Upper lobe of right lung (tissue), 1 donor: Measurements from ENCODE around the gene OR10H5. TPM values are rescaled to one million over a fixed set of nuclear protein-coding genes. Genes with fewer than 3 reads are reported as not detected.
A peak's percentile ranks its signal among the peaks of the same experiment; 100 is the strongest.
"Not testable (repeated sequence)": the region's sequence is repeated elsewhere in the genome, so short reads cannot be mapped to it uniquely, and the experiment has no call there.

Source experiments
- ATAC-seq: fragments of 200-7000 bp; cut with Tn5 transposase; one replicate; pipeline ENCODE4 v1.9.1; 2020; ENCODE audit warnings: mild to moderate bottlenecking, moderate library complexity
- DNase-seq: peaks from one replicate; pipeline ENCODE4 v3.0.0-alpha.2; 2020
- H3K27ac ChIP-seq: fragments of 200-600 bp; one replicate; pipeline ENCODE4 v1.8.0; 2022
- H3K27me3 ChIP-seq: fragments of 200-600 bp; one replicate; pipeline ENCODE4 v1.8.0; 2022; ENCODE audit warnings: mild to moderate bottlenecking
- H3K36me3 ChIP-seq: fragments of 200-600 bp; one replicate; pipeline ENCODE4 v1.8.0; 2022
- H3K4me1 ChIP-seq: fragments of 200-600 bp; one replicate; pipeline ENCODE4 v1.8.0; 2022
- H3K4me3 ChIP-seq: fragments of 200-600 bp; one replicate; pipeline ENCODE4 v1.8.0; 2022; ENCODE audit warnings: mild to moderate bottlenecking
- H3K9me3 ChIP-seq: fragments of 200-600 bp; one replicate; pipeline ENCODE4 v1.8.0; 2022
- intact Hi-C: fragments of 100-400 bp; cut with DNase I; formaldehyde crosslinking; loops from one replicate; pipeline ENCODE4 v1.11.0; 2022
- total RNA-seq: library from RNA; stranded (reverse); fragmentation: NEBNext Ultra II Directional; extraction: Animal tissue kit (Norgen Biotek cat#: 25700); gene quantifications from one replicate; pipeline ENCODE4 v1.2.1, GENCODE V29; 2021
- TF ChIP-seq, protein P1 (sequence below): fragments of 200-600 bp; IDR thresholded peaks from one replicate; pipeline ENCODE4 v1.8.0; 2022; ENCODE audit warnings: antibody characterized with exemption
- donor health status: DM: no; HTN: yes; CAD: no; lungs with severe emphysema.

OR10H5 gene
- total RNA-seq, 1 donor from 2014 or later, result not detected

DNA sequence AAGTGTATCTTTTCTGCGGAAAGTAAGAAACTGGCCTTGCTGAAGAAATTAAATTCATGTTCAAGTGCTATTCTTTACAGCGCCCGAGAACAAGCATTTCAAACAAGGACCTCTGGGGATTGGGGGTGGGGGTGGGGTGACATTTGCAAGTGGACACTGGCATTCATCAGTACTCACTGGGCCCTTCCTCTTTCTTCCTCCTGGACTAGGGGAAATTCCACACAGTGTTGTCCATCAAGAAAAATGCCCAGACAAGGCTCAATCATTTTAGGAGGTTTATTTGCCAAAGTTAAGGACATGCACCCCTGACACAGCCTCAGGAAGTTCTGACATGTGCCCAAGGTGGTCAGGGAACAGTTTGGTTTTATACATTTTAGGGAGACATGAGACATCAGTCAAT lies 50.9 kb downstream of the OR10H5 start:
- Histone ChIP-seq H3K4me1 (peaks cover 13% of the 10 kb centered on the region), H3K9me3 (no peaks in the 10 kb centered on the region), H3K27ac (no peak overlapping the region), H3K36me3 (no peaks in the 10 kb centered on the region), H3K27me3 (no peaks in the 10 kb centered on the region), H3K4me3 (no peak overlapping the region)
- DNase-seq, result no peak
- TF ChIP-seq, protein P1, sequence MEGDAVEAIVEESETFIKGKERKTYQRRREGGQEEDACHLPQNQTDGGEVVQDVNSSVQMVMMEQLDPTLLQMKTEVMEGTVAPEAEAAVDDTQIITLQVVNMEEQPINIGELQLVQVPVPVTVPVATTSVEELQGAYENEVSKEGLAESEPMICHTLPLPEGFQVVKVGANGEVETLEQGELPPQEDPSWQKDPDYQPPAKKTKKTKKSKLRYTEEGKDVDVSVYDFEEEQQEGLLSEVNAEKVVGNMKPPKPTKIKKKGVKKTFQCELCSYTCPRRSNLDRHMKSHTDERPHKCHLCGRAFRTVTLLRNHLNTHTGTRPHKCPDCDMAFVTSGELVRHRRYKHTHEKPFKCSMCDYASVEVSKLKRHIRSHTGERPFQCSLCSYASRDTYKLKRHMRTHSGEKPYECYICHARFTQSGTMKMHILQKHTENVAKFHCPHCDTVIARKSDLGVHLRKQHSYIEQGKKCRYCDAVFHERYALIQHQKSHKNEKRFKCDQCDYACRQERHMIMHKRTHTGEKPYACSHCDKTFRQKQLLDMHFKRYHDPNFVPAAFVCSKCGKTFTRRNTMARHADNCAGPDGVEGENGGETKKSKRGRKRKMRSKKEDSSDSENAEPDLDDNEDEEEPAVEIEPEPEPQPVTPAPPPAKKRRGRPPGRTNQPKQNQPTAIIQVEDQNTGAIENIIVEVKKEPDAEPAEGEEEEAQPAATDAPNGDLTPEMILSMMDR, result no peak
- intact Hi-C loops, result no loop called here
- ATAC-seq, result no peak

- not testable (repeated sequence) for DNase-seq, H3K9me3 ChIP-seq
Observed at GRCh38 chr19:15839888-15840287, 52.4 kb downstream of the OR10H5 start.

DNA sequence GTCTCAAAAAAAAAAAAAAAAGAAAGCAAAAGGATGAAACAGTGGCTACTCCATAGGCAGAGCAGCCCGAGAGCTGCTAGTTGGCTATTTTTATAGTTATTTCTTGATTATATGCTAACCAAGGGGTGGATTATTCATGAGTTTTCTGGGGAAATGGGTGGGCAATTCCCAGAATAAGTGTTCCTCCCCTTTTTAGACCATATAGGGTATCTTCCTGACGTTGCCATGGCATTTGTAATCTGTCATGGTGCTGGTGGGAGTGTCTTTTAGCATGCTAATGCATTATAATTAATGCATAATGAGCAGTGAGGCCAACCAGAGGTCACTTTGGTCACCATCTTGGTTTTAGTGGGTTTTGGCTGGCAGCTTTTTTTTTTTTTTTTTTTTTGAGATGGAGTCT lies 53.4 kb downstream of the OR10H5 start:
- no peaks in the 10 kb centered on the region for H3K36me3 ChIP-seq
- H3K4me3 ChIP-seq, result no peak overlapping the region
- peaks cover 8% of the 10 kb centered on the region for H3K4me1 ChIP-seq
- no peaks in the 10 kb centered on the region for H3K9me3 ChIP-seq
- ATAC-seq (no peak), DNase-seq (no peak)
- no peak overlapping the region for H3K27ac ChIP-seq
- no peaks in the 10 kb centered on the region for H3K27me3 ChIP-seq
- intact Hi-C loops, result no loop called here
- TF ChIP-seq, protein P1, result no peak

More at GRCh38 chr19:15839888-15840287, 52.4 kb downstream of the OR10H5 start:
- H3K4me3 ChIP-seq, intact Hi-C loops, H3K27ac ChIP-seq, H3K27me3 ChIP-seq, ATAC-seq, H3K36me3 ChIP-seq: not testable (repeated sequence)
- H3K4me1 ChIP-seq, result peaks cover 13% of the 10 kb centered on the region

DNA sequence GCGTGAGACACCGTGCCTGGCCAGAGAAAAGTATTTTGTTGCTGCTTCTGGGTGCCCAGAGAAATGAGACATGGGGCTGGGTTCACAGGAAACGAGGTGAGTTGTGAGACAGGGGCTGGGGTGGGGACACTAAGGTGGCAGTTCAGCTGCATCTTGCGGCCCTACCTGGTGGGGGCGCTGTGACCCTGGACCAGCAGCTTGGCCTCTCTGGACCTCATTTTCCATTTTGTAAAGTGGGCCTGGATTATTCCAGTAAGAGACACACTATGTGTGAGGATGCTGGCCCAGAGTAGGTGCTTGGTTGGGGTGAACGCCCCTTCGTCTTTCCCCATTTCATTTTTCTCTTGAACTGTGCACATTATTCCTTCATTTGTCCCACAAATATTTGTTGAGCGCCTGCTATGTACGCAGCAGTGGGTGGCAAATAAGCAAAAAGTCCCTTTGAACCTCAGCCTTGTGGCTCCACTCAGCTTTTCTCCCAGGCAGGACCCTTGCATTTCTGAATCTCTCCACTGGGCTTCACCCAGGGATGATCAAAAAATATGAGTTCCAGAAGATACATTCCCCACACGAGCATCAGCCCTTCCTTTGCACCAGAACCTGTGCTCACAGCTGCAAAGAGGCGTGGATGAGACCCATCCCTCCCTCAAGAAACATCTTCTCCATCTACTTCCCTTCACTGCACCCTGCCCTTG lies 54.6 kb downstream of the OR10H5 start:
- Histone ChIP-seq H3K27ac (no peak overlapping the region), H3K4me1 (peaks cover 4% of the 10 kb centered on the region), H3K36me3 (no peaks in the 10 kb centered on the region), H3K27me3 (no peaks in the 10 kb centered on the region), H3K9me3 (no peaks in the 10 kb centered on the region), H3K4me3 (no peak overlapping the region)
- DNase-seq (no peak), ATAC-seq (no peak)
- intact Hi-C loops, result no loop called here
- TF ChIP-seq, protein P1, result peak; percentile 16

DNA sequence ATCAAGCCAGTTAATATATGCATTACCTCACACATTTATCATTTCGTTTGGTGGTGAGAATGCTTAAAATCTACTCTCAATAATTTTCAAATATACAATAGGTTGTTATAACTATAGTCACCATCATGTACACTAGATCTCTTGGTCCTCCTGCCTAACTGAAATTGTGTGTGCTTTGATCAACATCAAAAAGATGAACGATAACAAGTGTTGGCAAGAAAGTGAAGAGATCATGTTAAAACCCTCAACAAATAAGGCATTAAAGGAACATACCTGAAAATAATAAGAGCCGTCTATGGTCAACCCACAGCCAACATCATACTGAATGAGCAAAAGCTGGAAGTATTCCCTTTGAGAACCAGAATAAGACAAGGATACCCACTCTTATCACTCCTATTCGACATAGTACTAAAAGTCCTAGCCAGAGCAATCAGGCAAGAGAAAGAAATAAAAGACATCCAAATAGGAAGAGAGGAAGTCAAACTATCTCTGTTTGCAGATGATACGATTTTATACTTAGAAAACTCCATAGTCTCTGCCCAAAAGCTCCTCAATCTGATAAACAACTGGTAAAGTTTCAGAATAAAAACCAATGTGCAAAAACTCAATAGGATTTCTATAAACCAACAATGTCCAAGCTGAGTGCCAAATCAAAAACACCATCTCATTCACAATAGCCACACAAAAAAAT lies 55.9 kb downstream of the OR10H5 start:
- TF ChIP-seq, protein P1, result no peak
- intact Hi-C loops, result no loop called here

DNA sequence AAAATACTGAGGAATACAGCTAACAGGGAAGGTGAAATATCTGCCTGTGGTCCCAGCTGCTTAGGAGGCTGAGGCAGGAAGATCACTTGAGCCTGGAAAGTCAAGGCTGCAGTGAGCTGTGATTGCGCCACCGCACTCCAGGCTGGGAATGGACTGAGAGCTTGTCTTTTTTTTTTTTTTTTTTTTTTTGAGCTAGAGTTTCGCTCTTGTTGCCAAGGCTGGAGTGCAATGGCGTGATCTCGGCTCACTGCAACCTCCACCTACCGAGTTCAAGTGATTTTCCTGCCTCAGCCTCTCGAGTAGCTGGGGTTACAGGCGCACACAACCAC lies 56.4 kb downstream of the OR10H5 start:
- ATAC-seq (peak; percentile 72), DNase-seq (peak; percentile 94)
- H3K9me3 ChIP-seq, intact Hi-C loops, H3K36me3 ChIP-seq, H3K4me3 ChIP-seq, H3K4me1 ChIP-seq, H3K27me3 ChIP-seq, H3K27ac ChIP-seq: not testable (repeated sequence)

More for the DNA sequence above, 55.9 kb downstream of the OR10H5 start:
- Histone ChIP-seq H3K36me3 (no peaks in the 10 kb centered on the region), H3K27me3 (no peaks in the 10 kb centered on the region), H3K9me3 (no peaks in the 10 kb centered on the region), H3K27ac (no peak overlapping the region), H3K4me1 (no peaks in the 10 kb centered on the region), H3K4me3 (no peak overlapping the region)
- ATAC-seq (no peak), DNase-seq (no peak)
